DND-41 (cell line): Measurements from ENCODE around the gene SAPCD2.

Experiments
- ATAC-seq: fragments of 200-7000 bp; cut with Tn5 transposase; 3 replicates; pipeline ENCODE4 v1.9.1; 2021; ENCODE audit warnings: low read depth; ENCODE audit not compliant: insufficient read depth
- DNase-seq: peaks from one replicate; pipeline ENCODE4 v3.0.0-alpha.2; 2020
- H2AFZ ChIP-seq: 2 replicates; pipeline ENCODE4 v1.6.0; 2012; ENCODE audit warnings: low read depth, low read length
- H3K27ac ChIP-seq: 2 replicates; pipeline ENCODE4 v1.5.1; 2012; ENCODE audit warnings: low read length, inconsistent platforms
- H3K27me3 ChIP-seq: fragments of 200-600 bp; sonication (generic); 2 replicates; pipeline ENCODE4 v1.6.0; 2012; ENCODE audit warnings: low read length, mild to moderate bottlenecking, inconsistent platforms; ENCODE audit not compliant: insufficient read depth, poor library complexity
- H3K36me3 ChIP-seq: 2 replicates; pipeline ENCODE4 v1.5.1; 2012; ENCODE audit warnings: low read length, inconsistent platforms; ENCODE audit not compliant: insufficient read depth
- H3K4me1 ChIP-seq: 2 replicates; pipeline ENCODE4 v1.5.1; 2012; ENCODE audit warnings: mild to moderate bottlenecking, low read length; ENCODE audit not compliant: insufficient read depth
- H3K4me2 ChIP-seq: 2 replicates; pipeline ENCODE4 v1.6.0; 2012; ENCODE audit warnings: mild to moderate bottlenecking, moderate library complexity, low read length, inconsistent platforms; ENCODE audit not compliant: insufficient read depth
- H3K4me3 ChIP-seq, 2 experiments: fragments of 200-600 bp in 1 of 2; shearing (Covaris generic) in 1 of 2; 2 replicates each; pipeline ENCODE4 v1.5.1; 2012 to 2016; ENCODE audit warnings: inconsistent platforms in 2 of 2, low read length in 2 of 2, mild to moderate bottlenecking in 2 of 2, low read depth in 1 of 2, moderate library complexity in 1 of 2
- H3K79me2 ChIP-seq: 2 replicates; pipeline ENCODE4 v1.6.0; 2012; ENCODE audit warnings: low read length, inconsistent platforms; ENCODE audit not compliant: insufficient read depth
- H3K9ac ChIP-seq: 2 replicates; pipeline ENCODE4 v1.6.0; 2012; ENCODE audit warnings: low read depth, mild to moderate bottlenecking, inconsistent platforms, low read length, moderate library complexity
- H3K9me3 ChIP-seq: 2 replicates; pipeline ENCODE4 v1.5.1; 2012; ENCODE audit warnings: low read length, moderate library complexity, mild to moderate bottlenecking, inconsistent platforms; ENCODE audit not compliant: insufficient read depth, severe bottlenecking
- H4K20me1 ChIP-seq: 2 replicates; pipeline ENCODE4 v1.6.0; 2012; ENCODE audit warnings: low read length; ENCODE audit not compliant: insufficient read depth
- EZH2 ChIP-seq: IDR thresholded peaks from 3 replicates; pipeline ENCODE4 v1.6.1; 2012; ENCODE audit warnings: borderline replicate concordance, low read depth, mild to moderate bottlenecking, moderate library complexity, low read length, inconsistent platforms; ENCODE audit not compliant: severe bottlenecking
- TF ChIP-seq, protein P1 (sequence below): IDR thresholded peaks from 2 replicates; pipeline ENCODE4 v1.5.1; 2012; ENCODE audit warnings: borderline replicate concordance, low read length, moderate library complexity, mild to moderate bottlenecking; ENCODE audit not compliant: poor library complexity, severe bottlenecking; ENCODE audit errors: extremely low read depth

SAPCD2 gene

DNA sequence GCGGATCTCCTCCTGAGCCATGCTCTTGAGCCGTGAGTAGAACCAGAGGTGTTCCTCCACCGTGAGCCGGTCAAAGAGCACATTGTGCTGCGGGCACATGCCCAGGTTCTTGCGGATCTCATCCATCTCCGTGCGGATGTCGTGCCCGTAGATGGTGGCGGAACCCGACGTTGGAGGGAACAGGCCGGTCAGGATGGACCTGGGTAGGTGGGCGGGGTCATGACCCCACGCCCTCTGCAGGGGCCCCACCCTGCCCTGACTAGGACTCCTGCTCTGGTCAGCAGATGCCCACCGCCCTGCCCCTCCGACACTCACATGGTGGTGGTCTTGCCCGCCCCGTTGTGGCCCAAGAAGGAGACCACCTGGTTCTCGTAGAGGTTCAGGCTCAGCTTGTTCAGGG lies 54.4 kb downstream of the SAPCD2 start:
- H3K4me1 ChIP-seq, result no peaks in the 10 kb centered on the region
- no peaks in the 10 kb centered on the region for H3K9me3 ChIP-seq

DNA sequence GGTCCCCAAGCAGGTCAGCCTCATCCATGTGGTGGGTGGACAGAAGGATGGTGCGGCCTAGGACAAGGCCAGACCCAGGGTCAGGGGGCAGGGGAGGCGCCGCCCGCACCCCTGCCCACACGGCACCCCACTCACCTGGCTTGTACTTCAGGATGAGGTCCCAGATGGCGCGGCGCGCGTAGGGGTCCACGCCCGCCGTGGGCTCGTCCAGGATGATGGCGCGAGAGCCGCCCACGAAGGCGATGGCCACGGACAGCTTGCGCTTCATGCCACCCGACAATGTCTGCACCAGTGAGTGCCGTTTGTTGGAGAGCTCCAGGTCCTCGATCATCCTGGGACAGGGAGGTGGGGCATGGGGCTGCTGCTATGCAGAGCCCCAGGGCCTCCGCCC lies 54.8 kb downstream of the SAPCD2 start:
- Histone ChIP-seq H3K36me3 (peaks cover 3% of the 10 kb centered on the region; the same call in 1 of the 2 replicates), H3K27me3 (no peaks in the 10 kb centered on the region), H3K9ac (no peak overlapping the region), H3K9me3 (no peaks in the 10 kb centered on the region), H2AFZ (no peak overlapping the region), H3K4me1 (no peaks in the 10 kb centered on the region), H4K20me1 (no peaks in the 10 kb centered on the region), H3K4me2 (no peak overlapping the region), H3K4me3 (no peak overlapping the region), H3K79me2 (no peaks in the 10 kb centered on the region), H3K27ac (no peak overlapping the region)
- DNase-seq (no peak), ATAC-seq (no peak)
- TF ChIP-seq, protein P1, sequence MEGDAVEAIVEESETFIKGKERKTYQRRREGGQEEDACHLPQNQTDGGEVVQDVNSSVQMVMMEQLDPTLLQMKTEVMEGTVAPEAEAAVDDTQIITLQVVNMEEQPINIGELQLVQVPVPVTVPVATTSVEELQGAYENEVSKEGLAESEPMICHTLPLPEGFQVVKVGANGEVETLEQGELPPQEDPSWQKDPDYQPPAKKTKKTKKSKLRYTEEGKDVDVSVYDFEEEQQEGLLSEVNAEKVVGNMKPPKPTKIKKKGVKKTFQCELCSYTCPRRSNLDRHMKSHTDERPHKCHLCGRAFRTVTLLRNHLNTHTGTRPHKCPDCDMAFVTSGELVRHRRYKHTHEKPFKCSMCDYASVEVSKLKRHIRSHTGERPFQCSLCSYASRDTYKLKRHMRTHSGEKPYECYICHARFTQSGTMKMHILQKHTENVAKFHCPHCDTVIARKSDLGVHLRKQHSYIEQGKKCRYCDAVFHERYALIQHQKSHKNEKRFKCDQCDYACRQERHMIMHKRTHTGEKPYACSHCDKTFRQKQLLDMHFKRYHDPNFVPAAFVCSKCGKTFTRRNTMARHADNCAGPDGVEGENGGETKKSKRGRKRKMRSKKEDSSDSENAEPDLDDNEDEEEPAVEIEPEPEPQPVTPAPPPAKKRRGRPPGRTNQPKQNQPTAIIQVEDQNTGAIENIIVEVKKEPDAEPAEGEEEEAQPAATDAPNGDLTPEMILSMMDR, result no peak

More for the DNA sequence above, 54.4 kb downstream of the SAPCD2 start:
- Histone ChIP-seq H3K4me2 (no peak overlapping the region), H3K36me3 (peaks cover 3% of the 10 kb centered on the region), H3K4me3 (no peak overlapping the region), H4K20me1 (no peaks in the 10 kb centered on the region), H3K79me2 (no peaks in the 10 kb centered on the region), H3K27me3 (no peaks in the 10 kb centered on the region), H2AFZ (no peak overlapping the region), H3K27ac (no peak overlapping the region), H3K9ac (no peak overlapping the region)
- no peak for DNase-seq
- ATAC-seq, result no peak
- TF ChIP-seq EZH2, result no peak
- TF ChIP-seq, protein P1, result no peak

DNA sequence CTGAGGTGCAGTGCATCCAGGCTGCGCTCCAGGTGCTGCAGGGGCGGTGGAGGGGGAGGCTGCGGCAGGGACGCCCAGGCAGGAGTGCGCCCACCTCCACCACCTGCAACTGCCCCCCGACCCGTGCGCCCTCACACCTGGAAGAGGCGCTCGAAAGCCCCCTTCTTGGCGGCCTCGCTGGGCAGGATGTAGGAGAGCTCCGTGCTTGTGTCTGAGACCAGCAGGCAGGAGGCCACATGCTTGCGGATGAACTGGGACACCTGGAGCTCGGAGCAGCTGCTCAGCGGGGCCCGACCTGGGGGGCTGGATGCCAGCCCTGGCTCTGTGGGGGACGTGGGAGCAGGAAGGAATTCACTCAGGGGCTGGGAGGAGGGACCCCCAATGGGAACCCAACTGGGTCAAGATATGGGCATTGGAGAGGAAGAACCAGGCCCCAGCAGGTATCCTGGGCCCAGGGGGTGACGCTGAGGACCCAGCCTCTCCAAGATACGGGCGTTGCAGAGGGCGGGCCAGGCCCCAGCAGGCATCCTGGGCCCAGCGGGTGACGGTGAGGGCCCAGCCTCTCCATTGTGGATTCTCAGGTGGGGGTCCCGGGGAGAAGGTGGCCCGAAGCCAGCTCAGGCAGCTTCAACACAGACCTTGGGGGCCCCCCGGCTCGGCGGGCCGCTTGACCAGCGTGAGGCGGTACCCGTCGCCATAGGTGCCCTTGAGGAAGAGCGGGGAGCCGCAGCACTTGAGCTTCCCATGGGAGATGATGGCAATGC lies 55.4 kb downstream of the SAPCD2 start:
- H3K36me3 ChIP-seq, result peaks cover 3% of the 10 kb centered on the region; the same call in 1 of the 2 replicates
- ATAC-seq, result no peak
- H3K27me3 ChIP-seq, result no peaks in the 10 kb centered on the region
- H2AFZ ChIP-seq, result no peak overlapping the region
- H3K9me3 ChIP-seq, result no peaks in the 10 kb centered on the region
- H3K4me1 ChIP-seq, result no peaks in the 10 kb centered on the region
- no peaks in the 10 kb centered on the region for H4K20me1 ChIP-seq
- TF ChIP-seq, protein P1, result no peak
- TF ChIP-seq EZH2, result no peak
- no peaks in the 10 kb centered on the region for H3K79me2 ChIP-seq
- DNase-seq, result no peak
- H3K4me2 ChIP-seq, result no peak overlapping the region
- H3K9ac ChIP-seq, result no peak overlapping the region
- H3K4me3 ChIP-seq, result no peak overlapping the region
- no peak overlapping the region for H3K27ac ChIP-seq
